ENCODE data around the gene ZMYND8. TPM values are rescaled to one million over a fixed set of nuclear protein-coding genes. Genes with fewer than 3 reads are reported as not detected.
A peak's percentile ranks its signal among the peaks of the same experiment; 100 is the strongest.
"Not testable (repeated sequence)": the region's sequence is repeated elsewhere in the genome, so short reads cannot be mapped to it uniquely, and the experiment has no call there.

The ZMYND8 gene
- total RNA-seq, 2 donors from 2014 or later: 42.8 to 48.4 TPM

DNA sequence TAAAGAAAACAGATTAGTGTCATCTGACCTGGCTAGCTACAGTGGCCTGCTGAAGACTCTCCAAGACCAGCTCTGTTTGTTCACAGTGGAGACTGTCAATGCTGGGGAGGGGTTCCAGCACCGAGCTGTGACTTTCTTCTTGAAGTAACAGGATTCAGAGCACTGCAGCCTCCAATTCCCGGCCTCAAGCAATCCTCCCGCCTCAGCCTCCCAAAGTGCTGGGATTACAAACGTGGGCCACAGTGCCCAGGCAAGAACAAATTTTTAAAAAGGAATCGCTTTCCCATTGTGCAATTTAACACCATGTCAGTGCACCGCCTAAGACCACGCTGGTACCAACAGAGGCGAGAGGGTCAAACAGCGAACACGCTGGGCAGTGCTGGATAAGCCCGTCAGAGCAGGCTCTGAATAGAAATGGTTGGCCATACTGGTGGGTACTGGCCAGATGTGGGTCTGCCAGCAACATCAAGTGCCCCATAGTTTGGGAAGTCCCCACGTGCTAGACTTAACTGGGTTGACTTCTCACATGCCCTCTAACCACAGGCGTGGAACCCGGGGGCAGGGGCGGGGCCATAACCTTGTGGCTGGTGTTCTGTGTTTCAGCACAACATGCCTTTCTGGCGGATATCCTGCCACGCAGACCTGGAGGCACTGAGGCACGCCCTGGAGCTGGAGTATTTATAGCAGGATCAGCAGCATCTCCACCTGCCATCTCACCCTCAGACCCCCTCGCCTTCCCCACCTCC is 168.9 kb downstream of the ZMYND8 start:
- DNase-seq: no peak
- ATAC-seq: no peak
- intact Hi-C loops (cut with DNase I, micrococcal nuclease): no loop called here

- intact Hi-C loops (cut with DNase I, micrococcal nuclease): no loop called here
- DNase-seq (no peak), ATAC-seq (no peak)
These were observed 173.1 kb downstream of the ZMYND8 start for GRCh38 chr20:47183367-47183766.

DNA sequence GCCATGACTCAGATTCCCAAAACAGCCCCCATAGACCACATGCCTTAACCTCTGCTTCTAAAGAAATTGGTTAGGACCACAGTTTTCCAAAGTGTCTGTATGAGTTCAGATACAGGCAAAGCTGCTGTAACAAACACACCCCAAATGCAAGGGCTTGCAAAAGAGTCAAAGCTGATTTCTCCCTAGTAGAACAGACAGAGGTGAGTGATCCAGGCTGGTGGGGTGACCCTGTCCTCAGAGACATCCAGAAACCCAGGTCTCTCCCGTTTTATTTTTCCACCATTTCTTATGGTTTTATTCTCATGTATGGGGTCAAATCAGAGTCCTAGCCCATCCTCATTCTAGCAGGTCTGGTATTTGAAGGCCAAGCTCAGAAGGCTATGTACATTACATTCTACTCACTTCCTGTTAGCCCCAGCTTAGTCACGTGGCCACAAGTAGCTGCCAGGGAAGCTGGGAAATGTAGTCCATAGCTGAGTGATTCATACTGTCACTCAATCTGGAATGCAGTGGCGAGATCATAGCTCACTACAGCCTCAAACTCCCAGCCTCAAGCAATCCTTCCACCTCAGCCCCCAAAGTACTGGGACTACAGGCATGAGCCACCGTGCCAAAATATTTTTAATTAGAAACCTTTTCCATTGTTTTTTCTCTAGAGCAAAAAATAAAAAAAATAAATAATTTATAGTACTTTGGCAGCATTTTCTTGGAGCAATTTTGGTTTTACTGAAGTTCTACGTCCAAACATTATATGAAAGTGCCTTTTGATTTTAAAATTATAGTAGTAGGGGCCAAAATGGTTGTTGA is 175.2 kb downstream of the ZMYND8 start:
- DNase-seq (no peak), ATAC-seq (peak; percentile 90)

DNA sequence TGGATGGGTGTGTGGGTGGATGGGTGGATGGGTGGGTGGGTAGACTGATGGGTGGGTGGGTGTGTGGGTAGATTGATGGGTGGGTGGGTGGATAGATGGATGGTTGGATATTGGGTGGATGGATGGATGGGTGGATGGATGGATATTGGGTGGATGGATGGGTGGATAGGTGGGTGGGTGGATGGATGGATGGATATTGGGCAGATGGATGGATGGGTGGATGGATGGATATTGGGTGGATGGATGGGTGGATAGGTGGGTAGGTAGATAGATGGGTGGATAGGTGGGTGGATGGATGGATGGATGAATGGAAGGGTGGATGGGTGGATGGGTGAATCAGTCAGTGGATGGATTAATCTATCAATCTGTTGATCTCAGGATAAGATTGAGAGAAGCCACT is 177.2 kb downstream of the ZMYND8 start:
- DNase-seq (no peak), ATAC-seq (no peak)
- intact Hi-C loops (cut with DNase I, micrococcal nuclease): no loop called here

More for the DNA sequence above, 175.2 kb downstream of the ZMYND8 start:
- intact Hi-C loops (cut with DNase I, micrococcal nuclease): no loop called here

DNA sequence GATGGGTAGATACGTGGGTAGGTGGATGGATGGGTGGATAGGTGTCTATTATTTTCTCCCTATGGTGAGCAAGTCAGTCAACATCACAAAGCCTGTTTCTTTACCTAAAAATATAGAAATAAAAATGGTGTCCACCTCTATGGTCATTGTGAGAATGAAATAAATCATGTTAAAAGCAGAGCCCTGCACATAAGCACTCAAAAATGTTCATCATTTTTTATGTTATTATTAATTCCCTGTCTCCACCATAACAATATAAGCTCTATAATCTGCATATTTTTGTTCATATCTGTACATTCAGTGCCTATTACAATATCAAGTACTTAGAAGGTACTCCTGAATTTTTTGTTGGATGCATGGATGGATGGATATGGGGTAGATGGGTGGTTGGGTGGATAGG is 177.6 kb downstream of the ZMYND8 start:
- ATAC-seq (no peak), DNase-seq (no peak)
- intact Hi-C loops (cut with DNase I, micrococcal nuclease): no loop called here

DNA sequence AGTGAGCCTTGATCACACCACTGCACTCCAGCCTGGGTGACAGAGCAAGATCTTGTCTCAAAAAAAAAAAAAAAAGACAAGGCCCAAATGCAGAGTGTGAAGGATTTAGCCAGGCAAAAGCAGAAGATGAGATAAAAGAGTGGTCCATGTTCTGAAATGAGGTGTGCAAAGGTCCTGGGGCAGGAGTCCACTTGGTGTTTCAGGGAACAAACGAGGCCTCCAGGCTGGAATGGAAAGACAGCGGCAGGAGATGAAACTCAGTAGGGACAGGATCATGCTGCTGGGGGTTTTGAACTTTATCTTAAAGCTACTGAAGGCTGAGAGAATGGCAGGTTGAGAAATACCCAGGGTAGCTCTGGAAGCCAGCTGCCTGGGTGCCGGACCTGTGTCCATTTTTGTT is 178.2 kb downstream of the ZMYND8 start:
- ATAC-seq: no peak
- DNase-seq: no peak
- intact Hi-C loops (cut with DNase I, micrococcal nuclease): no loop called here

DNA sequence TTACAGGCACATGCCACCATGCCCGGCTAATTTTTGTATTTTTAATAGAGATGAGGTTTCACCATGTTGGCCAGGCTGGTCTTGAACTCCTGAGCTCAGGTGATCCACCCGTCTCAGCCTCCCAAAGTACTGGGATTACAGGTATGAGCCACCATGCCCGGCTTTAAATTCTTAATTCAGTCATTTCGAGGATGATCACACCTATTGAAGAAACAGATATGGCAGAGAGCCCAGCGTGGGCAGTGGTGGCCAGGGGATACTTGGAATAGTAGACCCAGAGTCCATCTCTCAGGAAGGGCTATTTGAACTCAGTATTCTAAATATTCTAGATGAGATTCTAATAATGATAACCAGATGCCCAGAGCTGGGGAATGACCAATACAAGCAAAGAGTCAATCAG is 180.3 kb downstream of the ZMYND8 start:
- intact Hi-C loops (cut with DNase I, micrococcal nuclease); DNase-seq; ATAC-seq: not testable (repeated sequence)

GRCh38 chr20:47175493-47175892 is 181.0 kb downstream of the ZMYND8 start:
- DNase-seq (no peak), ATAC-seq (no peak)
- intact Hi-C loops (cut with DNase I, micrococcal nuclease): no loop called here

GRCh38 chr20:47174456-47175243 is 181.8 kb downstream of the ZMYND8 start:
- no peak for ATAC-seq
- intact Hi-C loops (cut with DNase I, micrococcal nuclease): no loop called here
- no peak for DNase-seq

DNA sequence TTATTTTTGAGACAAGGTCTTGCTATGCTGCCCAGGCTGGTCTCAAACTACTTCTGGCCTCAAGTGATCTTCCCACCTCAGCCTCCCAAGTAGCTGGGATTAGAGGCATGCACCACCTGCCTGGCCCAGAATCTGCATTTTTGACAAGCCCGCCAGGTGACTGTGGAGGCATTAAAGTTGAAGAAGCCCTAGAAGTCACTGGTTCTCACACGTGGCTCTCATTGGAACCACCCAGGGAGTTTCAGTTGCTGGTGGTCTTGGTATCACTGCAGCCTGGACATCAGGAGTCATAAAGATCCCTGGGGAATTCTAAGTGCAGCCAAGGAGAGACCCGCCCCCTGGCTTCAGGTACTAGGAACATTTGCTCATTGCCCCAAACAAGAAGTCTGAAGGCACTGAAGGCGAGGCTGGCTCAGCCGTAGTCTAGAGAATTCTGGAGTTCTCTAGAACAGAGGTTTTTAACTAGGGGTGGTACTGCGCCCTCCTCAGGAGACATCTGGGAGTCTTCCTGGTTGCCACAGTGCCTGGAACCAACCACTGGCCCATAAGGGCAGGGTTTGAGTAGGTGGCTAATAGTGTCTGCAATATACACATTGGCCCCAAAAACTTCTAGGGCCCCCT is 182.8 kb downstream of the ZMYND8 start:
- ATAC-seq: no peak

DNA sequence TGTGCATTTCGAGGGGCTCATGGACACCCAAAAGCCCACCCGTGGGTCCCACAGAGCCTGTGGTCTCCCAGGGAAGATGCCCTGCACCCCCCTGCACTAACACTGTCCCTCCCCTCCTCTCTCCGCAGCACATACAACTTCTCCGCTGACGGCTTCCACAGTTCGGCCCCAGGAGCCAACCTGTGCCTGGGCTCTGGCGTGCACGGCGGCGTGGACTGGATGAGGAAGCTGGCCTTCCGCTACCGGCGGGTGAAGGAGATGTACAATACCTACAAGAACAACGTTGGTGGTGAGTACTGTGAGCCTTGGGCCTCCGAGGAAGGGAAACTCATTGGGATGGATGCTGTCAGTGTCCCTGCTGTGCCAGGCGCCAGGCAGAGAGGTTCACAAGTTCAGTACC is 183.9 kb downstream of the ZMYND8 start:
- DNase-seq (no peak), ATAC-seq (no peak)
- intact Hi-C loops (cut with DNase I, micrococcal nuclease): no loop called here

More for the DNA sequence above, 182.8 kb downstream of the ZMYND8 start:
- no peak for DNase-seq
- intact Hi-C loops (cut with DNase I, micrococcal nuclease): no loop called here

DNA sequence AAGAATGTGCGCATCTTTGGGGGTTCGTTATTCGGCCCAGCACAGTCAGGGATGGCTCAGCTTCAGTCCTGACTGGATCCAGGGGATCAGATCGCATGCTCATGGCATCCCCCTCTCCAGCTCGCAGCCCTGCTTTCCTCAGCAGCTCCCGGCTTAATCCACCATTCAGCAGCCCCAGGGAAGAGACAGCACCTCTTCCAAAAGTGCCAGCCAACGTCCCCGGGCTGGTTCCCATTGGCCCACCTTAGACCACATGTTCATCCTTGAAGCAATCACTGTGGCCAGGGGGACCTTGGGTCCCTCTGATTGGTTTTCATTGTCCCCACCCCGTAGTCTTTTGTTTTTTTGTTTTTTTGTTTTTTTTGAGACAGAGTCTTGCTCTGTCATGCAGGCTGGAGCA is 188.7 kb downstream of the ZMYND8 start:
- ATAC-seq: no peak
- DNase-seq: no peak

GRCh38 chr20:47165376-47165865 is 191.1 kb downstream of the ZMYND8 start:
- intact Hi-C loops (cut with DNase I, micrococcal nuclease): no loop called here
- ATAC-seq (no peak), DNase-seq (no peak)

More for the DNA sequence above, 188.7 kb downstream of the ZMYND8 start:
- intact Hi-C loops (cut with DNase I, micrococcal nuclease): no loop called here

- intact Hi-C loops (cut with DNase I, micrococcal nuclease): no loop called here
- ATAC-seq (no peak), DNase-seq (no peak)
These were observed 192.4 kb downstream of the ZMYND8 start for GRCh38 chr20:47164140-47164539.

GRCh38 chr20:47161411-47161810 is 195.1 kb downstream of the ZMYND8 start:
- DNase-seq (no peak), ATAC-seq (no peak)
- intact Hi-C loops (cut with DNase I, micrococcal nuclease): no loop called here

GRCh38 chr20:47160992-47161391 is 195.5 kb downstream of the ZMYND8 start:
- DNase-seq (no peak), ATAC-seq (no peak)
- intact Hi-C loops (cut with DNase I, micrococcal nuclease): no loop called here

DNA sequence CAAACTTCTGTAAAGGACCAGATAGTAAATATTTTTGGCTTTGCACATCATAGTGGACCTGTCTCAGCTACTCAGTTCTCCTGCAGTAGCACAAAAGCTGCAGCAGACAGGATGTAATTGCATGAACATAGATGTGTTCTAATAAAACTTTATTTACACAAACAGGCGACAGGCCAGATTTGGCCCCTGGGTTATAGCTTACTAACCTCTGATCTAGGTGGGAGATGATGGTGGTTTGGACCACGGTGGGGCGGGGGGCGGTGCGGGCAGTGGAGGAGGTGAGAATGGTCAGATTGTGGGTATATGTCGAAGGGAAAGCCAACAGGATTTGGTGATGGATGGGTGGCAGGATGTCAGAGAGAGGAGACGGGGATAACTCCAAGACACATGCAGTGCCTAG is 196.3 kb downstream of the ZMYND8 start:
- no peak for ATAC-seq
- intact Hi-C loops (cut with DNase I, micrococcal nuclease): no loop called here
- DNase-seq: no peak
